Kidney tubule cell (primary cell): ENCODE measurements around the gene OR52E2.
"Not testable (repeated sequence)": the region's sequence is repeated elsewhere in the genome, so short reads cannot be mapped to it uniquely, and the experiment has no call there.

Experiments used
- DNase-seq: peaks from one replicate; pipeline ENCODE4 v3.0.0-alpha.2; 2018; ENCODE audit warnings: low spot score

OR52E2 gene

GRCh38 chr11:5059391-5059790 lies at the start of gene OR52E2:
TSS of gene OR52E2 (minus strand) at chr11:5059627. CDS start at chr11:5059627, 0 bp downstream.
- no peak for DNase-seq

- peak; percentile 5 for DNase-seq
Measured at GRCh38 chr11:5107285-5107684, 47.9 kb upstream of the OR52E2 start.

- DNase-seq: no peak
Measured at GRCh38 chr11:5103066-5103465, 43.6 kb upstream of the OR52E2 start.

GRCh38 chr11:5102246-5102645 lies 42.8 kb upstream of the OR52E2 start:
- no peak for DNase-seq

- DNase-seq: no peak
Measured at GRCh38 chr11:5096011-5096410, 36.6 kb upstream of the OR52E2 start.

GRCh38 chr11:5092821-5093585 lies 33.6 kb upstream of the OR52E2 start:
- no peak for DNase-seq

- no peak for DNase-seq
Measured at GRCh38 chr11:5090668-5091067, 31.2 kb upstream of the OR52E2 start.

GRCh38 chr11:5088556-5088955 lies 29.1 kb upstream of the OR52E2 start:
- DNase-seq: no peak

GRCh38 chr11:5083602-5084001 lies 24.2 kb upstream of the OR52E2 start:
- DNase-seq: no peak

GRCh38 chr11:5081405-5081804 lies 22.0 kb upstream of the OR52E2 start:
- DNase-seq: no peak

GRCh38 chr11:5071799-5072198 lies 12.4 kb upstream of the OR52E2 start:
- DNase-seq: peak; percentile 34

GRCh38 chr11:5069272-5069671 lies 9.8 kb upstream of the OR52E2 start, which contains the start of gene OR52E1:
TSS of gene OR52E1 (plus strand) at chr11:5069572.
- DNase-seq: no peak

- DNase-seq: no peak
Measured at GRCh38 chr11:5065027-5065426, 5.6 kb upstream of the OR52E2 start.

GRCh38 chr11:5058679-5059078 lies 748 bp downstream of the OR52E2 start:
- DNase-seq: not testable (repeated sequence)

GRCh38 chr11:5046754-5047330 lies 12.6 kb downstream of the OR52E2 start:
- no peak for DNase-seq

GRCh38 chr11:5046226-5046625 lies 13.2 kb downstream of the OR52E2 start, which contains the start of gene OR52J3:
TSS of gene OR52J3 (plus strand) at chr11:5046526. CDS start at chr11:5046526, 0 bp downstream.
- no peak for DNase-seq

GRCh38 chr11:5043380-5043779 lies 16.0 kb downstream of the OR52E2 start:
- peak; percentile 27 for DNase-seq

GRCh38 chr11:5042091-5042490 lies 17.3 kb downstream of the OR52E2 start:
- DNase-seq: peak; percentile 16

GRCh38 chr11:5040876-5041275 lies 18.6 kb downstream of the OR52E2 start:
- peak; percentile 60 for DNase-seq

GRCh38 chr11:5038341-5038740 lies 21.1 kb downstream of the OR52E2 start:
- DNase-seq: no peak

- no peak for DNase-seq
Measured at GRCh38 chr11:5037926-5038325, 21.5 kb downstream of the OR52E2 start.

GRCh38 chr11:5036669-5037068 lies 22.8 kb downstream of the OR52E2 start:
- no peak for DNase-seq

GRCh38 chr11:5021996-5022395 lies 37.4 kb downstream of the OR52E2 start:
- DNase-seq: no peak

- no peak for DNase-seq
Measured at GRCh38 chr11:5013012-5013411, 46.4 kb downstream of the OR52E2 start.
